Esophagus muscularis mucosa (tissue), 4 donors: ENCODE measurements around the gene PNPLA1.

Source experiments
- CTCF ChIP-seq, 3 experiments: fragments of 200-600 bp in 2 of 3; fragments of 450-650 bp in 1 of 3; sonication (generic) in 2 of 3; IDR thresholded peaks; one replicate each; pipeline ENCODE4 v1.5.1; 2017 to 2019; ENCODE audit warnings: antibody characterized with exemption in 3 of 3, mild to moderate bottlenecking in 2 of 3, moderate library complexity in 1 of 3
- EP300 ChIP-seq: sonication (generic); formaldehyde crosslinking; IDR thresholded peaks from one replicate; pipeline ENCODE4 v1.6.1; 2017; ENCODE audit warnings: antibody characterized with exemption
- POLR2AphosphoS5 ChIP-seq, 2 donors: sonication (generic); formaldehyde crosslinking; IDR thresholded peaks; one replicate each; pipeline ENCODE4 v1.6.1; 2017; ENCODE audit warnings: antibody characterized with exemption in 2 of 2

GRCh38 chr6:36355819-36356218, 86.0 kb downstream of the PNPLA1 start:
- no peak for TF ChIP-seq CTCF (IDR thresholded peaks at IDR 0.05)
- no peak for TF ChIP-seq EP300
- TF ChIP-seq POLR2AphosphoS5 (IDR thresholded peaks at IDR 0.05): no peak
